Hematopoietic multipotent progenitor cell treated with erythropoietin and hydrocortisone succinate and interleukin-3 and kit ligand, for 8 days (in vitro differentiated cells): ENCODE measurements around the gene DAG1.

Experiments used
- DNase-seq: peaks from one replicate; pipeline ENCODE4 v3.0.0-alpha.2; 2015

DAG1 gene

DNA sequence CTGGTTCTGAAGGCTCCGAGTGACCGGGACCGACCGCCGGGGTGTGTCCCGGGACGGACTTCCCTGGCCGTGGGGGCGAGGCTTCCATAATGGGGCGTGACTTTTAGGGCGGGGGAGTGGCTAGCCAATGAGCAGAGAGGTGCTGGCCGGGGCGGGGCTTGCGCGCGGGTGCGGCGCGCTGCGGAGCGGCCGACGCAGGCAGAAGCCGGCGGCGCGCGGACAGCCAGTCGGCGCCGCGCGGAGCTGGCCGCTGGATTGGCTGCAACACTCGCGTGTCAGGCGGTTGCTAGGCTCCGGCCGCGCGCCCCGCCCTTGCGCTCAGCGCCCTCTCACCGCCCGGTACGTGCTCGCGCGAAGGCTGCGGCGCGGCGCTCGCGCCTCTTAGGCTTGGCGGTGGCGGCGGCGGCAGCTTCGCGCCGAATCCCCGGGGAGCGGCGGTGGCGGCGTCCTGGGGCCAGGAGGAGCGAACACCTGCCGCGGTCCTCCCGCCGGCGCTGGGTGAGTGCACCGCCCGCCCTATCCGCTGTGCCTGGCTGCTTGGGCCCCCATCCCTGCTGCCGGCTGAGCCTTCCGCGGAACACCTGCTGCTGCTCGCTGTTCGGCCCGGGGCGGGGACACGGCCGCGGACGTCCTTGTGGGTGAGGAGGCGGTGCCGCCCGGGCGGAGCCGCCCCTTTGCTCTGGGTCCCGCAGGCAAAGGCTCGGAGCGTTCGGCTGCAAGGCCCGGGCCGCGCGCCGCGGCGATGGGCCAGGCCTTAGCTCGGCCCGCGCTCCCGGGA lies at the start of gene DAG1:
TSS of gene DAG1 (plus strand) at position 332 of the 778 bp plus-strand sequence. CDS start 40,268 bp downstream, outside the sequence.
- peak; percentile 95 for DNase-seq

DNA sequence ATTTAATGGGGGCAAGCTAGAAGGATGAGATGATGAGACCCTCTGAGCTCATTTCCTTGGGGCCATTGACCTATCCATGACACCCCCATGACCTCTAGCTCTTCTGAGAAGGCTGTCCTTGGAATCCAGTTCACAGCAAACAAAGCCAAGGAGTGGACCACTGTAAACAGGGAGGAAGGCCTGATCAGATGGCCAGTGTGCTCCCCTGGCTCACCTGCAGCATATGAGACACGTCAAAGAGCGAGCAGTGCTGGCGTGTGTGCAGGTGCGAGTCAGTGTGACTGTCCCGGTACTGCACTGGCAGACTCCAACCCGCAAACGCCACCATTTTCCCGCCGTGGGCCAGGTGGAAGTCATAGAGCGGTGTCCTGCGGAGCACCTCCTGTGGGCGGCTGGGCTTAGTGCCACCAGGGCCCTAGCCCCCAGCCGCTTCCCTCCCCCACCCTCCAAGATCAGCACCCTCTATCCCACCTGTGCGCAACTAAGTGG lies 48.1 kb upstream of the DAG1 start:
- no peak for DNase-seq

DNA sequence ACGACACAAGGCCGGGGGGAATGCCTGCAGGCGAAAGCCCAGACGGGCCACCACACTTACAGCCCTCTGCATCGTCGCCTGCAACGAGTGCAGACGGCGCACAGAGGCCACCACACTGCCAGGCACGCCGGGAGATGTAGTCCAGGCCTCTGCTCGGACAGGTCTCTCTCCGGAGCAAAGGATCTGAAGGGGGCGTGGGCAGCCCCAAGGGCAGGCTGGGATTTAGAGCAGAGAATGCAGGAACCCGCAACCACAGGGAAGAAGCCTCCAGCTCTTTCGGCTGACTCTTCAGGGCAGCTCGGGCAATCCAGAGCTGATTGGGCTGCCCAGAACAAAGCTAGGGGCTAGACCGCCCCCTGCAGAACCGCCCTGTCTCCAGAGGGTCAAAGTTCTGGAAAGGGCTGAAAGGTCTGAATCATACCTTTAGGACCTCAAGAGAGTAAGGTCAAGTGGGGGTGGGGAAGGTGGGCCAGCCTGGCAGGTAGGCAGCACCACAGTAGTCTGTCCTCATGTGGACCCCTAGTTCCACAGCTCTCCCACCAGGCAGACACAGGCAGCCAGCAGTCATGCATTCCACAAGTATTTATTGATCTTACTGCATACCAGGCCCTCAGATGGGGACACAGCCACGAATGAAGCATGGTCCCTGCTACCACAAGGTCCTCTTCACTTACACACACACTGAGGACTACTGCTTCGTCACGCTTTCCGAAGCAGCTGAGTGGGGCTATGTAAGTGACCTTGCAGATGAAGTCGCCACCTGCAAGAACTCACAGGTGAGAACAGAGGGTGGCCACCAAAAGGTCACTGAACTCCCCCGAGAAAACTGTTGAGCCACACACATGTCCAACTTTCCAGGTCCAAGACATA lies 47.5 kb upstream of the DAG1 start, which contains the start of gene AMT:
TSS of gene AMT (minus strand) at position 95 of the 870 bp plus-strand sequence. CDS start at position 72, 23 bp downstream.
- peak; percentile 71 for DNase-seq

DNA sequence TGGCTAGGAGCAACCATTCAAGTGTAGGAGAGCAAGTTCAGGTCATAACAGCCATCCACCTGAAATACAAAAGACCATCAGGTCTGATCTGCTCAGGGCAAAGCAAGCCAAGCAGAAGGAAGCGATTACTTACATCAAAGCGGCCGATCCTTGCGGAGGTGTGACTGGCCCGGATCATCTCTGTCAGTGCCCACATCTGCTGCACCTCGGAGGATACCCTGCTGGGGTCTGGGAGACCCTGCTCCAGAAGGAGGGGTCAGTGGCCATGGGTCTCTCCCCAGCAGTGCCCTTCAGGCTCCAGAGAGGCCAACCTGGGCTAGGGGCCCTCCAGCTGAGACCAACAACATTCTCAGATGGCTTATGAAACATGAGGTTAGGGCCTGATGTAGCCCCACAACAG lies 45.3 kb upstream of the DAG1 start:
- DNase-seq, result no peak

DNA sequence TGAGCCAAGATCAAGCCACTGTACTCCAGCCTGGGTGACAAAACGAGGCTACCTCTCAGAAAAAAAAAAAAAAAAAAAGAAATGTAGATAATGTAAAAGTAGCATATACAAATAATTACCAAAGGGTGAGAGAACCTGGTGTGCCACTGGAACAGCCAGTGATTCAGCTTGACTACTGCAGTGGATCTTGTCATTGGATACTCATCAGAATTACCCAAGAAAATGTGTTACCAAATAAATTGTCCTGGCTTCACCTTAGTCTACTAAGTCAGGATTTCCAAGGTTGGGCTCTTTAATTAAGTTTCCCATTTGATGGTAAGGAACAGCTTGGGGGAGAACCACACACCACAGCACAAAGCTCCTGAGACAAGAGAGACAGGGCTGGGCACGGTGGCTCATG lies 42.5 kb upstream of the DAG1 start:
- no peak for DNase-seq

DNA sequence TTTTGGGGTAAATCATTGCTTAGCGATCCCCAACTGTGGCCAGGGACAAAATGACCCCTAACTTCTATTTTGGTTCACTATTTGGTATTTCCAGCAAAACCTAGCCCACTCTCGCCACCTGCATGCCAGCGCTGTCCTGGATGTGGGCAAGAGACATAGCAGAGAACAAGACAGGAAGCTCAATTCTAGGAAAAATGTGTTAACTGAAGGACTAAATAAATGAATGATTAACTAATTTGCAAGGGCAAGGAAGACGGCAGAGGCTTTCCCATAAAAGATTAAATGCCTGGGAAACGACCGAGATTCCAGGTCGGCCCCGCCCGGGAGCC lies 41.4 kb upstream of the DAG1 start:
- DNase-seq, result peak; percentile 29

DNA sequence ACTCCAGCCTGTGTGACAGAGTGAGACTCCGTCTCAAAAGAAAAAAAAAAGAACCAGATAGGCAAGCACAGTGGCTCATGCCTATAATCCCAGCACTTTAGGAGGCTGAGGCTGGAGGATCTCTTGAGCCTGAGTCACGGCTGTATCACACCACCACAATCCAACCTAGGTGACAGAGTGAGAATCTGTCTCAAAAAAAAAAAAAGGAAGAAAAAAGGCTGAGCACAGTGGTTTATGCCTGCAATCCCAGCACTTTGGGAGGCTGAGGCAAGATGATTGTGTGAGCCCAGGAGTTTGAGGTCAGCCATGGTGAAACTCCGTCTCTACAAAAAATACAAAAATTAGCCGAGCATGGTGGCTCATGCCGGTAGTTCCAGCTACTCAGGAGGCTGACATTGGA lies 35.3 kb upstream of the DAG1 start:
- DNase-seq, result no peak

DNA sequence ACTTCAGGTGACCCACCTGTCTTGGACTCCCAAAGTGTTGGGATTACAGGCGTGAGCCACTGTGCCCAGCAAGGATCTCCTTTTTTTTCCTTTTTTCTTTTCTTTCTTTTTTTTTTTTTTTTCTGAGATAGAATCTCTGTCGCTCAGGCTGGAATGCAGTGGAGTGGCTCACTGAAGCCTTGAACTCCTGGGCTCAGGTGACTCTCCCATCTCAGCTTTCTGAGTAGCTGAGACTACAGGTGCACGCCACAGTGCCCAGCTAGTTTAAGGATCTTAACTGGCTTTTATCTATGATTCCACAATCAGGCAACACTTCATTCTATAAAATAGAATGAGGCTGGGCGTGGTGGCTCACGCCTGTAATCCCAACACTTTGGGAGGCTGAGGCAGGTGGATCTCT lies 24.7 kb upstream of the DAG1 start:
- no peak for DNase-seq

DNA sequence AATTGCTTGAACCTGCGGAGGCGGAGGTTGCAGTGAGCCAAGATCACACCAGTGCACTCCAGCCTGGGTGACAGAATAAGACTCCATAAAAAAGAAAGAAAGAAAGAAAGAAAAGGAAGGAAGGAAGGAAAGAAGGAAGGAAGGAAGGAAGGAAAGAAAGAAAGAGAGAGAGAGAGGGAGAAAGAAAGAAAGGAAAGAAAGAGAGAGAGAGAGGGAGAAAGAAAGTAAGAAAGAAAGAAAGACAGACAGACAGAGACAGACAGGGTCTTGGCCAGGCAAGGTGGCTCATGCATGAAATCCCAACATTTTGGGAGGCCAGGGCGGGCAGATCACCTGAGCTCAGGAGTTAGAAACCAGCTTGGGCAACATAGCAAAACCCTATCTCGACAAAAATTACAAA lies 16.4 kb upstream of the DAG1 start:
- DNase-seq, result no peak

DNA sequence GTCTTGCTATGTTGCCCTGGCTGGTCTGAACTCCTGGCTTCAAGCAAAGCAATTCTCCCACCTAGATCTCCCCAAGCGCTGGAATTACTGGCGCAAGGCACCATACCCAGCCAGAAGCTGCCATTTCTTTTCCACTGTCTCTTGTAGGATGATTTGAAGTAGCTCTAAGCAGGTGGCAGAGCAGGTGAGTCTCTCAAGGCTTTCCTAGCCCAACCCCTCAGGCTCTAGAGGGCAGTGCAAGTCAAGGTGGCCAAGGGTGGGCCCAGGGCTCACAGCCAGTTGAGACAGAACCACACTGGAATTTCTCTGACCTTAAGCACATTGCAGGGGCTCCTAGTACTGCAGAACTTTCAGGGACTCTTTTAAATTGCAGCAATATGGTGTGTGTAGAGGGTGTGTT lies 15.6 kb upstream of the DAG1 start:
- peak; percentile 62 for DNase-seq

DNA sequence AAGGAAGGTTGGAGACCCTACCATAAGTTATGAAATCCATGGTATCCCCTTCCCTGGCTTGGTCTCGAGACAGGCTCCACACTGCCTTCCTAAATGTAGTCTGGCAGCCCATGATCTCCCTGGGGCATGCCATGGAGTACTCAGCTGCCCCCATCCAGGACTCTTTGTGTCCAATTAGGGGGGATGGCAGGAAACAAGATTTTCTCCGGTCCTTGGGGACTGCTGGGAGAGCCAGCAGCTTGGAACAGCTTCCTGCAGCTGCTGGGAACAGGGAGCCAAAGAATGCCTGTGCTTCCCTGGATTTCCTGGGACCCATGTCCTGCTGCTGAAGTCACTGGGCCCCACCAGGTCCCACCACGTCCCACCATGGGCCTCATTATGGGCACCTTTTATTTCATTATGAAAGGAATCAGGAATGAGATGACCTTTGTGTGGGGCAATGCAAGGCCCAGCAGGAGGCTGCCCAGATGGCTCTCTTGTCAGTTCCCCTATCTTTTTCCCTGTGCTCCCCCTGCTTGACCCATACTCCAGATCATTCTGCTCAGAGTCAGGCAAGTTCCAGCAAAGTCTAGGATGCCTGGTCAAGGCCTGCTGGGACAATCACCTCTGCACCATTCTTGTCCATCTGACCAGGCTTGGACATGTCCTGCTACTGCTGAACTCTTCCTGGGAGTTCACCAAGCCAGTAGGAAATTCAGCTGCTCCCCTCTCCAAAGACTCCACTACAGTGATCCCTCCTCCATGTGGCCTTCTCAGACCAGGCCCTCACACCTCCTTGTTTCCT lies 15.0 kb upstream of the DAG1 start:
- no peak for DNase-seq

DNA sequence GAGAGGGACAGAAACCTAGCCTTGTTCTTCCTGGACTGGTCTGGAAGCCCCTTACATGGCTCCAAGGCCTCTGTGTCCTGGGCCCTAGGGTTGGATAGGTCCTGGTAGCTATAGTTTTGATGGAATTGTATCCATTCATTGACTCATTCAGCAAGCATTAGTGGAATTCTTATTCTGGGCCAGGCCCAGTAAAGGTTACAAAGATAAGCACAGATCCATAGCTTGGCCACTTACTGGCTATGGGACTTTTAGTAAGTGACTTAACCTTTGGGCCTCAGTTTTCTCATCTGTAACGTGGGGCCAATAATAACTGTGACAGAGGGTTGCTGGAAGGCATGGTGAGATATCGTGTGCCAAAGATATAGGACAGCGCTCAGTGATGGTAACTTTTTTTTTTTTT lies 13.6 kb upstream of the DAG1 start:
- DNase-seq, result no peak

DNA sequence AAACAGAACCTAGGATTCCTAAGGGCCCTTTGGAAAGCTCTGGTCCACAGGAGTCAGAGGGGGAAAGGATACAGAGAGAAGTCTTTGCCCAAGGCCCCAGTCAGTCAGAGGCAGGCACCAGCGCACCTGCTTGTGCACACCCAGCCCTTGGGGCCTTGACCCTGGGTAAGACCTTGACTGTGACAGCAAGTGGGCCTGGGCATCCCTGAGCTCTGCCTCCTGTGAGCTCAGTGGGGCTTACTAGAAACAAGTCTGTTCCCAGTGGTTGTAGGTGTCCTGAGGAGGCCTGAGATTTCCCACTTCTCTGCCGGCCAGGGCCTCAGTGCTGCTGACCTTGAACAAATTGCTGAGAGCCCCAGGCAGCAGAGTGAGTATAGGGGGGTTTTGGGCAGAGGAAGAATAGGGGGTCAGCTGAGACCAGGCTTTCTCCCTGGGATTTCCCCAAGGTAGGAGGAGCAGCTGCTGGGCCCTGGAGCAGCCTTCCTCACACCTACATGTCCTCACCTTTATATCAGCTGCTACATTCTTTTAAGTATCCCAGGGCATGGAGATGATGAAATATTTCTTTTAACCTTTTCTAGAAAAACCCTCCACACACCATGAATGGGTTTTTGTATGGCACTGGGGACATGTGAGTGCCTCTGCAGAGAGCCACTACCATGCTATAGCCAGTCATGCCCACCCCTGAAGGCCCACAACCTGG lies 9.7 kb upstream of the DAG1 start:
- DNase-seq, result no peak

DNA sequence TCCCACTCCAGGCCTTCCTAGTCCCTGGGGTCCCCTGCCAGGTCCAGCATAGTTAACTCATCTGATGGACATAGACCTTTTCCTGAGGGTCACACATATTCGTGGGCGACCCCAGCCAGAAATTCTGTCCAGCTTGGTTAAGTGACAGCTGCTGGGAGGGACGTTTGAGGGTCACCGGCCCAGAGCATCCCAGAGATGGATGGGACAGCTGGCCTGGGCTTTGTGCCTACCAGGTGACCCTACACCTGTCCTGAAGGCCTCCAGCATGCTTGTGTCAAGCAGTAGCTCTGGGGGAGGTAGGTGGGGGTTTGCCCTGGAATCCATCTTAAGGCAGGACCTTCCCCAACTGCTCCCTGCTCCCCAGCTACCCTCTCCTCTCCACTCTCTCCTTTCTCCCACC lies 9.1 kb upstream of the DAG1 start:
- no peak for DNase-seq

DNA sequence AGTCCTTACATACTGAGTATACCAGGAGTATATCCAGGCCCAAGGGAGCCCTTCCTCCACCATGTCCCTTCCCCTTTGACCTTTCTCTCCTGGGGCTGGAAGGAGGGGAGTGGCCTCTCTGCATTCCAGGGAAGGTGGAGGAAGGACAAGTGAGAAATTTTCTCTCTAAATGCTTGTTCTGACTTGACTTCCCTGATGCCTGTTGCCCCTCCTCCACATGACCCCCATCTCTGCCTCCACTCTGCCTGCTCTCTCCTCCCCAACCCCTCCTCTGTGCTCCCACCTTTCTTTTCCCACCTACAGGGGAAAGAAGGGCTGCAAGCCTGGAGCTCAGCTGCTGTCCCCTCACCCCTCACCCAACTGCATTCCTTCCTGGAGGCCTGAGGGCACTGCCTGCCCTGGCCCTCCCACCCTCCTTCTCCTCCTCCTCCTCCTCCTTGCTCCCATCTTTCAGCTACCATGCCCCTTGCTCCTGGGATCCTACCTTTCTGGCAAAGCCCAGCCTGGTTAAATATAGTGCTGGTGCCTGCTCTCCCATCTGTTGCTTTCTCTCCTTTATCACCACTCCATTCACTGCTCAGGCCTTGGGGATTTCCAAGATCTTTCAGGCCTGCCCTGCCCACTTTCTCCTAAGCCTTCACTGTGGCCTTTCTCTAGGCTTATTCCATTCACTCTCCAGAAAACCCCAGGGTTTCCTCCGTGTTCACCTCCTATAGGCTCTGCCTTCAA lies 8.5 kb upstream of the DAG1 start:
- DNase-seq, result peak; percentile 22

DNA sequence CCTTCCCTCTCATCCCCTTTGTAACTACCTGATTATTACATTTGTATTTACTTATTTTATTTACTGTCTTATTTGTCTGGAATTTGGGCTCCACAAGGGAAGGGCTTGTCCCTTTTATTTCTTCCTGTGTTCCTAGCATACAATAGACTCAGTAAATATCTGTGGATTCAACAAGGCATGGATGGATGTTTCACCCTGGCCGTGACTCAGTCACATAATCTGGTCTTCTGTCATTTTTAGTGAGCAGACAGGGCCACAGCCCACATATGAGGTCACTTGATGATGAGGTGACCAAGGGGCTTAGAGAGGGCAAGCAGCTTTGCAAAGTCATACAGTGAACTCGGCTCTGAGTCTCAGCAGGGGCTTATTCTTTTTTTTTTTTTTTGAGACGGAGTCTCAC lies 7.8 kb upstream of the DAG1 start:
- DNase-seq, result peak; percentile 26

DNA sequence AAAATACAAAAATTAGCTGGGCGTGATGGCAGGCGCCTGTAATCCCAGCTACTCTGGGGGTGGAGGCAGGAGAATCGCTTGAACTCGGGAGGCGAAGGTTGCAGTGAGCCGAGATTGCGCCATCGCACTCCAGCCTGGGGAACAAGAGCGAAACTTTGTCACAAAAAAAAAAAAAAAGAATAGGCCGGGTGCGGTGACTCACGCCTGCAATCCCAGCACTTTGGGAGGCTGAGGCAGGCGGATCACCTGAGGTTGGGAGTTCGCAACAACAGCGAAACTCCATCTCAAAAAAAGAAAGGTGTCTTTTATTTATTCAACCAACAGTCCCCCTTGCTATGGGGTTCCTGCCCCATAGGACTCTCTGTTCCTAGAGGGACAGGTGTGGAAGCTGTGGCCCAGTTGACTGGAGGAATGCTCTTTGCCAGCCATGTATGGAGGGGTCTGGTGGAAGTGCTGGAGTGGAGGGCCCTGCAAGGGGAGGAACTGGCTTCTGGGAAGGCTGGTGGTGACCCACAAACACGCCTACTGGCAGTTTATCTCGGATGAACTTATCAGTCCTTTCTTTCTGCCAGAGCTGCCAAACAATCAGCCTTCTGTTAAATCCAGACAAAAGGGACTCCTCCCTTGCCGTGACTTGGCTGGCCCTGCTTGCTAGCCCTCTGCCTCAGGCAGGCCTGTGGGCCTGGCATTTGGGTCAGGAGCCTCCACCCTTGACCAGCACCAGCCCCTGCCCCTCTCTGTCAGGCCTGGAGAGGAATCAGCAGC lies 4.6 kb upstream of the DAG1 start:
- peak; percentile 97 for DNase-seq

DNA sequence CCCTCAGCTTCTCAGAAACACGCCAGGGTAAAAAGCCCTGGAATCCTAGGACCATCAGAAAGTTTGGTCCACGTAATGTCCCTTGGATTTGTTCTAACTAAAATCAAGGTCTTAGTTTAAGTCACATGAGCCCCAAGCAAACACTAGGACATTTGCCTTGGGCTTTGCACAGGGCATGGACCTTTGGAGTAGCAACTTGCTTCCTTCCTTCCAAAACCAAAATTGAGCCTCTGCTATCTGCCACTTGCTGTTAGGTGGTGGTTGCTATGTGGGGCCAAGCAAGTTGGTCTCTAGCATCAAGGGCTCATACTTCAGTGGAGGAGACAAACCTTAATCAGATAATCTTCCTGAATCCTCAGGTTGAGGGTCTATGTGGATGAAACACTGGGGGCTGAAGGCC lies 4.0 kb upstream of the DAG1 start:
- DNase-seq, result peak; percentile 53

DNA sequence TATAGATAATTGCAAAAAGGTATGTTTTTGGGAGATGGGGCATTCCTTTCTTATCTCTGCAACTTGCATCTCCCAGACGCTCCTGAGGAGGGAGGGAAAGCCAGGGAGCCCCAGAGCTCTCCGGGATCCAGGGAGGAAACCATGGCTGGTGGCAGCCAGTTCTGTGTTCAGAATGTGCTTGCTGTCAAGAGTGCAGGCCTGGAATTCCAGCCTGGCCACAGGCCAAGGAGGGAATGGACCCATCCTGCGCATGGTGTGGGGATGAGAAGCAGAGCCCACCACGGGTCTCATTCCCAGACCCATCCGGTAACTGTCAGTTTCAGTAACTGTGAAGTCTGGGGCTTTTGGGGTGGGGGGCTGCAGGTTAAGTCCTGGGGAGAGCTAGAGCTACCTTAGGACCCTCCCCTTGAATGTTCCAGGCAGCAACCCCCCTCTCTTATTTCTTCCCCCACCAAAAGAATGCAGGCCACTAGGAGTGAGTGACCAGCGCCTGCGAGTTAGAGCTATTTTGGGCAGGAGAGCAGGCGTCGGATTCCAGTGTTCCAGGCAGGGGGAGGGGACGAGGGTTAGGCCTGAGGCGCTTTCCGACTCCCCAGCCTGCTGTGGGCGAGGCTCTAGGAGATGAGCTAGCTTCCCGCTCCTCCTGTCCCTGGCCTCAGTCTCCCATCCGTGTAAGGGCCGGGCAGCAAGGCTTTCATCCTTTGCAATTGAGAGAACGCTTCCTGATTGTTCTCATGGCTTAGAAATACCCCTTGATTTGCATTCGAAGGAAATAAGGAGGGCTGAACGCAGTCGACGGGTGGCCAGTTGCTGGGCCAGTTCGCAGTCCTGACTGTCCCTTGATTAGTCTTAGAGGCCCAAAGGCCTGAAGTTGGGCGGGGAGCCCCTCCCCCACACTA lies 781 bp upstream of the DAG1 start:
- no peak for DNase-seq
